Measurements from ENCODE around the gene BCAP29.

BCAP29 gene

GRCh38 chr7:107661081-107661864, 81.2 kb downstream of the BCAP29 start (continued):
- no peak for TF ChIP-seq ZNF398 (tag by site-specific recombination; IDR thresholded peaks at IDR 0.05)
- TF ChIP-seq ZNF600 (tag by site-specific recombination; IDR thresholded peaks at IDR 0.05), result peak; percentile 95
- 0 out of 2 replicates have a peak, but pooled peaks have one; percentile 10 for TF ChIP-seq ZNF157 (tag by site-specific recombination; IDR thresholded peaks at IDR 0.05)
- TF ChIP-seq GLIS2 (tag by site-specific recombination; IDR thresholded peaks at IDR 0.05), result peak; percentile 83
- TF ChIP-seq ZNF677 (tag by site-specific recombination; IDR thresholded peaks at IDR 0.05), result no peak
- TF ChIP-seq ZNF341 (tag by site-specific recombination; IDR thresholded peaks at IDR 0.05; ENCODE audit: low read depth), result peak; percentile 51; the same call in 1 of the 2 replicates
- TF ChIP-seq ZNF335 (tag by site-specific recombination; conservative IDR thresholded peaks at IDR 0.05), result peak; percentile 79
- TF ChIP-seq, protein P1, sequence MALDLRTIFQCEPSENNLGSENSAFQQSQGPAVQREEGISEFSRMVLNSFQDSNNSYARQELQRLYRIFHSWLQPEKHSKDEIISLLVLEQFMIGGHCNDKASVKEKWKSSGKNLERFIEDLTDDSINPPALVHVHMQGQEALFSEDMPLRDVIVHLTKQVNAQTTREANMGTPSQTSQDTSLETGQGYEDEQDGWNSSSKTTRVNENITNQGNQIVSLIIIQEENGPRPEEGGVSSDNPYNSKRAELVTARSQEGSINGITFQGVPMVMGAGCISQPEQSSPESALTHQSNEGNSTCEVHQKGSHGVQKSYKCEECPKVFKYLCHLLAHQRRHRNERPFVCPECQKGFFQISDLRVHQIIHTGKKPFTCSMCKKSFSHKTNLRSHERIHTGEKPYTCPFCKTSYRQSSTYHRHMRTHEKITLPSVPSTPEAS (tag by site-specific recombination; IDR thresholded peaks at IDR 0.05), result no peak
- no peak for TF ChIP-seq ZNF391 (tag by site-specific recombination; IDR thresholded peaks at IDR 0.05; ENCODE audit: borderline replicate concordance, low read depth)

DNA sequence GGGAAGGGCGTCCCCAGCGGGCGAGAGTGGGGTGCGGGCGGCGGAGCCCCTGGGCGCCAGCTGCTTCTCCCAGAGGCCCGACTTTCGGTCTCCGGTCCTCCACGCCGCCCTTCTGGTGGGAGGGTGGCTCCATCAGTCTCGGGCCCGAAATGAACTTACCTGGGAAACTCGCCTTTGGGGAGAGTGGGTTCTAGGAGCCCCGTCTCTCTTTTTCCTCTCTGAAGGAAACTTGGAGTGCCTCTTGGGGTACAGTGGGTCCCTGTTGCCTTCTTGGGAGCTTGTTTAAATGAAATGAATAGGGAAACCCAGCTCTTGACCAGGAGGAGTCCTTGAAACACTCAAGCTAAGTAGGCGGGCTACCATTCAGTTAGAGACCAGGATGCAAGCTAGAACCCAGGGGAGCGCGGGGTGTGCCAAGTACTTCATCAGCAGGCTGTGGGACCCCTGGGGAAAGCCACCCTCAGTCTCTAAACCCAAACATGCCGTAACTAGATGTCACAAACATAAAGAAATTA, 81.9 kb downstream of the BCAP29 start:
- ChIA-PET CTCF (interaction anchor here (0.6 kb wide), 2 partner anchors 436 to 454 kb away, joined by 3 read pairs; no protein-coding TSS in a partner anchor), POLR2A (interaction anchor here (1.2 kb wide), 1 partner anchor 98 kb away, joined by 5 read pairs; the partner anchor contains the start of genes COG5 and DUS4L)
- H3K4me1 ChIP-seq (ENCODE audit: control insufficient read depth, insufficient read depth, low read length), result no peaks in the 10 kb centered on the region
- H3K36me3 ChIP-seq (ENCODE audit: control insufficient read depth in 2 of 2, insufficient read depth in 1 of 2, low read length in 2 of 2), result no peaks in the 10 kb centered on the region
- H3K9me3 ChIP-seq (ENCODE audit: control insufficient read depth, insufficient read depth, low read depth, low read length), result no peaks in the 10 kb centered on the region
- peak overlapping the region; percentile 57 for H3K4me3 ChIP-seq (ENCODE audit: low read depth, low read length)
- H3K27ac ChIP-seq (ENCODE audit: extremely low read depth, low read depth, low read length), result no peak overlapping the region; the same call in 1 of the 2 replicates
- TF ChIP-seq, protein P2, sequence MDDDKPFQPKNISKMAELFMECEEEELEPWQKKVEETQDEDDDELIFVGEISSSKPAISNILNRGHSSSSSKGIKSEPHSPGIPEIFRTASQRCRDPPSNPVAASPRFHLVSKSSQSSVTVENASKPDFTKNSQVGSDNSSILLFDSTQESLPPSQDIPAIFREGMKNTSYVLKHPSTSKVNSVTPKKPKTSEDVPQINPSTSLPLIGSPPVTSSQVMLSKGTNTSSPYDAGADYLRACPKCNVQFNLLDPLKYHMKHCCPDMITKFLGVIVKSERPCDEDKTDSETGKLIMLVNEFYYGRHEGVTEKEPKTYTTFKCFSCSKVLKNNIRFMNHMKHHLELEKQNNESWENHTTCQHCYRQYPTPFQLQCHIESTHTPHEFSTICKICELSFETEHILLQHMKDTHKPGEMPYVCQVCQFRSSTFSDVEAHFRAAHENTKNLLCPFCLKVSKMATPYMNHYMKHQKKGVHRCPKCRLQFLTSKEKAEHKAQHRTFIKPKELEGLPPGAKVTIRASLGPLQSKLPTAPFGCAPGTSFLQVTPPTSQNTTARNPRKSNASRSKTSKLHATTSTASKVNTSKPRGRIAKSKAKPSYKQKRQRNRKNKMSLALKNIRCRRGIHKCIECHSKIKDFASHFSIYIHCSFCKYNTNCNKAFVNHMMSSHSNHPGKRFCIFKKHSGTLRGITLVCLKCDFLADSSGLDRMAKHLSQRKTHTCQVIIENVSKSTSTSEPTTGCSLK (tag by site-specific recombination; IDR thresholded peaks at IDR 0.05), result no peak
- TF ChIP-seq ZNF571 (tag by site-specific recombination; IDR thresholded peaks at IDR 0.05) (no peak), KLF8 (tag by site-specific recombination; IDR thresholded peaks at IDR 0.05) (peak; percentile 27; the same call in 1 of the 2 replicates), ZNF24 (tag by site-specific recombination; IDR thresholded peaks at IDR 0.05) (0 out of 2 replicates have a peak, but pooled peaks have one; percentile 36), ZNF132 (tag by site-specific recombination; IDR thresholded peaks at IDR 0.05; ENCODE audit: borderline replicate concordance) (no peak), ATF2 (tag by site-specific recombination; IDR thresholded peaks at IDR 0.05; ENCODE audit: low read depth) (no peak), ZNF23 (tag by site-specific recombination; IDR thresholded peaks at IDR 0.05; ENCODE audit: borderline replicate concordance) (no peak), ZNF155 (tag by site-specific recombination; IDR thresholded peaks at IDR 0.05) (no peak), ZNF398 (tag by site-specific recombination; IDR thresholded peaks at IDR 0.05) (0 out of 2 replicates have a peak, but pooled peaks have one; percentile 19), ZNF335 (tag by site-specific recombination; conservative IDR thresholded peaks at IDR 0.05) (no peak; the same call in 1 of the 2 replicates), ZNF169 (tag by site-specific recombination; IDR thresholded peaks at IDR 0.05) (no peak), PRDM4 (tag by site-specific recombination; IDR thresholded peaks at IDR 0.05) (peak; percentile 95), ZBTB8A (tag by site-specific recombination; IDR thresholded peaks at IDR 0.05) (peak; percentile 96)
- TF ChIP-seq, protein P3, sequence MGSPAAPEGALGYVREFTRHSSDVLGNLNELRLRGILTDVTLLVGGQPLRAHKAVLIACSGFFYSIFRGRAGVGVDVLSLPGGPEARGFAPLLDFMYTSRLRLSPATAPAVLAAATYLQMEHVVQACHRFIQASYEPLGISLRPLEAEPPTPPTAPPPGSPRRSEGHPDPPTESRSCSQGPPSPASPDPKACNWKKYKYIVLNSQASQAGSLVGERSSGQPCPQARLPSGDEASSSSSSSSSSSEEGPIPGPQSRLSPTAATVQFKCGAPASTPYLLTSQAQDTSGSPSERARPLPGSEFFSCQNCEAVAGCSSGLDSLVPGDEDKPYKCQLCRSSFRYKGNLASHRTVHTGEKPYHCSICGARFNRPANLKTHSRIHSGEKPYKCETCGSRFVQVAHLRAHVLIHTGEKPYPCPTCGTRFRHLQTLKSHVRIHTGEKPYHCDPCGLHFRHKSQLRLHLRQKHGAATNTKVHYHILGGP (tag by site-specific recombination; IDR thresholded peaks at IDR 0.05), result no peak

Data from HEK293 (cell line).